Measurements from ENCODE around the gene CA5A. TPM values are rescaled to one million over a fixed set of nuclear protein-coding genes. Genes with fewer than 3 reads are reported as not detected.

CA5A gene
- total RNA-seq, 1 donor from 2014 or later = not detected

DNA sequence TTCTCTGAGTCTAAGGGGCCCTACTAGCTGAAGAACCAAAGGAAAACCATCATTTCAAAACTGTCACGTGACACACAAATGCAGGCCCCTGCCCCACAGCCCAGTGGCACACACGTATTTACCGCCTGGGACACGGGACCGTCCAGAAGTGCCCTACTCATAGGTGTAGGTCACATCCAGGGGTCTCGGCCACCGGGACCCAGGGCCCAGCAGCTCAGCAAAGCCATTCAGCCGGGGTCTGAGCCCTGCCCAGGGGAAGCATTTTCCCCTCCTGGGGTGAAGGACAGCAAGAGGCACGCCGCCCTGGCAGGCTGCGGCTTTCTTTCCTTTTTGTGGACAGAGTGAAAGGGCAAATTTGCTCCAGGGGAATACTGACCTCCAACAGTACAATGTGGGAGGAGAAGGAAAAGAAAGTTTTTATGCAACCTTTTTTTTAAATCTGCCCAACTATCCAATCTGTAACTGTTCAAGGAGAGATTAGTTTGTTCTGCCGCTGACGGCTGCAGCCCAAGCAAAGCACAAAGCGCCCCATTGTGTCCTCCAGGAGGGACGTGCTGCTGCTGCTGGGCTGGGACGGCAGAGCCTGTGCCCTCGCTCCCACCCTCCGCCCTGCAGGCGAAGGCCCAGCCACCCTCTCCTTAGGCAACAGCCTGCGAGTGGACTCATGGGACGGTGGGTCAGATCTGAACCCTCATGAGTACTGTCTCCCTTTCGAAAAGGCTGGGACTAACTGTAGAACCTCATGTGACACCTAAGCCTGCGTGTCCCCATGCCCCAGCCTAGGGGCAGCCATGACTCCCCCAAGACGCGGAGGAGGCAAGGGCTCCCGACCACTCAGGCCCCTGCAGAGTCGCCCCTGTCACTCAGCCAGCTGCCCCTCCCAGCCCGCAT lies 88.3 kb downstream of the CA5A start:
- intact Hi-C loops (cut with DNase I) = no loop called here
- peaks cover 4 to 13% of the 10 kb centered on the region in 2 donors for H3K4me1 ChIP-seq
- no peaks in the 10 kb centered on the region for H3K9me3 ChIP-seq
- H3K27me3 ChIP-seq = no peaks in the 10 kb centered on the region
- H3K4me3 ChIP-seq = no peak overlapping the region
- no peak for TF ChIP-seq CTCF (IDR thresholded peaks at IDR 0.05)
- H3K27ac ChIP-seq = no peak overlapping the region
- H3K36me3 ChIP-seq = peaks cover 0 to 3% of the 10 kb centered on the region in 2 donors
- DNase-seq (ENCODE audit: low spot score in 2 of 2) = no peak

DNA sequence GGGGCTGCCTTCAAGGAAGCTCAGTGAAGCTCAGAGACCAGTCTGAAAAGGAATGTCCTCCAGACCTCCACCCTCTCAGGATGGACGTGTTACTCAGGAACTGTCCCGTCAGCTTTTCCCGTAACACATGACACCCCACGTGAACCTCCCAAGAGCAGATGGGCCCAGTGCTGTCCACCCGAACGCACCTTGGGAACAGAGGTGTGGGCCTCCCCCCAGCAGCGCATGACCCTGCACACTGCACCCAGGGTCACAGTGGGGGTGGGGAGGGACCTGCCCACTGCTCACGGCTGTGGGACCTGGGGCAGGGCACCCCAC lies 88.9 kb downstream of the CA5A start:
- Histone ChIP-seq H3K36me3 (peaks cover 0 to 3% of the 10 kb centered on the region in 2 donors), H3K27ac (no peak overlapping the region), H3K27me3 (no peaks in the 10 kb centered on the region), H3K4me3 (no peak overlapping the region), H3K9me3 (no peaks in the 10 kb centered on the region), H3K4me1 (peaks cover 0 to 7% of the 10 kb centered on the region in 2 donors)
- intact Hi-C loops (cut with DNase I) = no loop called here
- DNase-seq (ENCODE audit: low spot score in 2 of 2) = no peak
- no peak for TF ChIP-seq CTCF (IDR thresholded peaks at IDR 0.05)

DNA sequence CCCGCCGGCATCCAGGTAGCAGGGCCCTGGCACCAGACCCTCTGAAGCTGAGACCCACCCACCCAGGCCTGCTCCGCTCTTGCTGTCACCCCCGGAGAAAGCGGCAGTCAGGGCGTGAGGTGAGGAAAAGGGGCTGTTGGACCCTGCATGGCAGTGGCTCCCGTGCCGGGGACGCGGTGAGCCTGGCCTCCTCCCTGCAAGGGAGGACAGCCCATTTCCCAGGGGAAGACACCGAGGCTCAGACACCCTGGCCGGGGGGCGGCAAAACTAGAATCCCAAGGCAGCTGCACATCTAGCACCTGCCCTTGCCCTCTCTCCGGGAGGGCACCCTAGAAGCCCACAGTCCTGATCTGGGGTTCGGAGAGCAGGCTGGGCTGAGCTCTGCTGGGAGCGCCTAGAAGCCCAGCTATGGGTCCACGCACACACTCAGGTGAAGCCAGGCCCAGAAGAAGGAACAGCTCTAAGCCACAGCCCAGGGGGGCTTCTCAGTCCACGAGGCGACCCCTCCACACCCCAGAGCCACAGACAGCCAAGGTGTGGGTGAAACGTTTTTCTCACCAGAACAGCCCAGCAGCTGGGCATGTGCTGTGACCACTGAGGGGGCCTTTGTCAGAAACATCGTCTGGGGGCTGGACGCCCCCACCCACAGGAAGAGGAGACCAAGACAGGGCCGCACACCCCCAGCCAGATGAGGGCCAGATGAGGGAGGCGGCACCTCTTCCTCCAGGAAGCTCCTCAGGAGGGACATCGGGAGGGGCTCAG lies 89.4 kb downstream of the CA5A start:
- H3K36me3 ChIP-seq = peaks cover 0 to 3% of the 10 kb centered on the region in 2 donors
- H3K4me1 ChIP-seq = peaks cover 0 to 4% of the 10 kb centered on the region in 2 donors
- H3K27ac ChIP-seq = no peak overlapping the region
- DNase-seq (ENCODE audit: low spot score in 2 of 2) = no peak
- no peak overlapping the region for H3K4me3 ChIP-seq
- no peaks in the 10 kb centered on the region for H3K27me3 ChIP-seq
- intact Hi-C loops (cut with DNase I) = no loop called here
- H3K9me3 ChIP-seq = no peaks in the 10 kb centered on the region
- no peak for TF ChIP-seq CTCF (IDR thresholded peaks at IDR 0.05)

DNA sequence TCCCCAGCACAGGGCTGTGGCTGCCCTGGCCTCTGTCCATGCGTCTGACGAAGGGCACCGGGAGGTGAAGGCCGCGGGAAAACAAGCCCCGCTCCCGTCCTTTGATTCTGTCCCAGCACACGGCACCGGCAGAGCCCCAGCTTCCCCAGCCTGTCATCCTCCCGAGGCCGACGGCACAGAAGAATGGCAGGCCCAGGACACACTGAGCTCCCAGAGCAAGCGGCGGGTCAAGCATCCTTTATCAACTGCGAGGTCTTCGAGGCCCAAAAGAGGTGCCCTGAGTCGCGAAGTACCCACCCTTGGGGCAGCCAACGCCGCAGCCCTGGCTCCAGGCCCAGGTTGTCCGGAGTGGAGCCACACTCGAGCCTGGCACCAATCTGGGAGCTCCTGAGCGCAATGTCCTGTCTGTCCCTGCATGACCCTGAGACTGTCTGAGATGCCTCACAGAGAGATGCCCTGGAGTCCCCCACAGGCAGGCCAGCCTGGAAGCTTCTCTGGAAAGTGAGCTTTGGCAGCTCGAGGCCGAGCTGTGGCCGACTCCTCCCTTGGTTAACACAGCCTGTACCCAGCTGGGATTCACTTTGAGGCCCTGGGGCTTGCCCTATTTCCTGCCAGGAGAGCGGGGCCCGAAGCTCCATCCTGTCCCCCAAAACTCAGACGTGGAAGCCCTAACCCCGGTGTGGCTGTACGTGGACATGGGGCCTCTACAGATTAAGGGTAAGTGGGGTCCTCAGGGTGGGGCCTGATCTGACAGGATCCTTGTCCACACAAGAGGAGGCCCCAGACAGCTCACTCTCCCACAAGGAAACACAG lies 90.3 kb downstream of the CA5A start:
- H3K4me3 ChIP-seq = no peak overlapping the region
- no peaks in the 10 kb centered on the region for H3K9me3 ChIP-seq
- intact Hi-C loops (cut with DNase I) = no loop called here
- TF ChIP-seq CTCF (IDR thresholded peaks at IDR 0.05) = no peak
- H3K36me3 ChIP-seq = peaks cover 0 to 2% of the 10 kb centered on the region in 2 donors
- H3K4me1 ChIP-seq = peaks cover 0 to 4% of the 10 kb centered on the region in 2 donors
- H3K27me3 ChIP-seq = no peaks in the 10 kb centered on the region
- no peak for DNase-seq (ENCODE audit: low spot score in 2 of 2)
- H3K27ac ChIP-seq = no peak overlapping the region

DNA sequence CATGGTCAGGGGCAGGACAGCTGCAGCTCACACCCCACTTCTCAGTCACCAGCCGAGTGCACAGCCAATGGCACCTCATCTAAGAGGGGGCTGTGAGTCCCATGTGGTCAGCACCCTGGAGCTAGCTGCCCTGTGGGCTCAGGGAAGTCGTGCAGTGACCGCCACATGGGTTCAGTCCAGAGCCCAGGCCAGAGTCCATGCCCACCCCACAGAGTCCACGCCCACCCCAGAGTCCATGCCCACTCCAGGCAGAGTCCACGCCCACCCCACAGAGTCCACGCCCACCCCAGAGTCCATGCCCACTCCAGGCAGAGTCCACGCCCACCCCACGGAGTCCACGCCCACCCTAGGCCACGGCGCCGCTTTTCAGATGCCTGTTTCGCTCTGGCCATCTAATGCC lies 91.1 kb downstream of the CA5A start:
- Histone ChIP-seq H3K27me3 (no peaks in the 10 kb centered on the region), H3K27ac (no peak overlapping the region), H3K4me1 (peaks cover 0 to 3% of the 10 kb centered on the region in 2 donors), H3K4me3 (no peak overlapping the region), H3K36me3 (no peaks in the 10 kb centered on the region), H3K9me3 (no peaks in the 10 kb centered on the region)
- no peak for DNase-seq (ENCODE audit: low spot score in 2 of 2)
- TF ChIP-seq CTCF (IDR thresholded peaks at IDR 0.05) = no peak
- intact Hi-C loops (cut with DNase I) = no loop called here
